Hair follicular keratinocyte (primary cell): ENCODE results near the gene PPARG. TPM values are rescaled to one million over a fixed set of nuclear protein-coding genes. Genes with fewer than 3 reads are reported as not detected.

Experiments used
- total RNA-seq: library from RNA; depleted of rRNA; stranded (reverse); fragments of >200 nt; gene quantifications from 2 replicates; pipeline ENCODE4 v1.2.3, GENCODE V29; 2015

The PPARG gene
- 0.39 and 0.80 TPM in 2 replicates for total RNA-seq

GRCh38 chr3:12288182-12289129 lies at the start of gene PPARG:
Gene PPARG, plus strand, starts transcription at chr3:12289070. Its CDS starts 90,642 bp downstream, at chr3:12379712.

Other genes with a start within 250 kb of the PPARG start
- gene TIMP4, start 130.2 kb upstream of the PPARG start, total RNA-seq = 0.08 TPM in 1 of 2 replicates, not detected in the other
- 8.6 and 17.6 TPM in 2 replicates for gene TSEN2, start 195.4 kb downstream of the PPARG start, total RNA-seq